Measurements from ENCODE around the gene RFPL2. TPM values are rescaled to one million over a fixed set of nuclear protein-coding genes. Genes with fewer than 3 reads are reported as not detected.

RFPL2 gene
- total RNA-seq, 1 experiment from 2014 or later, result not detected

DNA sequence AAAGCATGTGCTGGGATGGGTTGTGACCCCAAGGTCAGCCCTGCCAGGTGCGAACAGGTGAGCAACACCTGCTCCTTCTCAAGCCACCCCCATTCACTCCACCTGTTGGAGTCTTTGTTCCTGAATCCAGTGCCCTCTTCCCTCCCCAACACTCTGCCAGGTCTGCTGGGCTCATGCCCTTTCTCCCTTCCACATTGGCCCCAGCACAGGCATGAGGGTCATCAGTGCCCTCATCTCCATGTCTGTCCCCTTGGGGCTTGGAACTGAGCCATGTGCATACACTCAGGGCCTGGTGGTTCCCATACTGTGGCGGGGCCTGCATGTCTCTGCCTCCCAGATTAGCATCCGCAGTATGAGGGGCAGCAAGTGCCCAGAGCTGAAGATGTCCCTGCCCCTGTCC is 19.1 kb downstream of the RFPL2 start:
- BruUV-seq (replicated peaks), result no TSS peak
- ChIA-PET POLR2A (no interaction called here), CTCF (no interaction called here)
- Mint-ChIP-seq H3K4me1 (ENCODE audit: insufficient read depth, unreplicated experiment) (no peaks in the 10 kb centered on the region), H3K4me3 (ENCODE audit: unreplicated experiment) (no peak overlapping the region), H3K36me3 (ENCODE audit: insufficient read depth, unreplicated experiment) (no peaks in the 10 kb centered on the region), H3K27ac (ENCODE audit: low read depth, unreplicated experiment) (no peak overlapping the region), H3K9me3 (ENCODE audit: unreplicated experiment) (no peaks in the 10 kb centered on the region), H3K27me3 (ENCODE audit: insufficient read depth, unreplicated experiment) (peaks cover 24% of the 10 kb centered on the region)
- intact Hi-C loops (cut with micrococcal nuclease), result no loop called here
- TF ChIP-seq, protein P1, sequence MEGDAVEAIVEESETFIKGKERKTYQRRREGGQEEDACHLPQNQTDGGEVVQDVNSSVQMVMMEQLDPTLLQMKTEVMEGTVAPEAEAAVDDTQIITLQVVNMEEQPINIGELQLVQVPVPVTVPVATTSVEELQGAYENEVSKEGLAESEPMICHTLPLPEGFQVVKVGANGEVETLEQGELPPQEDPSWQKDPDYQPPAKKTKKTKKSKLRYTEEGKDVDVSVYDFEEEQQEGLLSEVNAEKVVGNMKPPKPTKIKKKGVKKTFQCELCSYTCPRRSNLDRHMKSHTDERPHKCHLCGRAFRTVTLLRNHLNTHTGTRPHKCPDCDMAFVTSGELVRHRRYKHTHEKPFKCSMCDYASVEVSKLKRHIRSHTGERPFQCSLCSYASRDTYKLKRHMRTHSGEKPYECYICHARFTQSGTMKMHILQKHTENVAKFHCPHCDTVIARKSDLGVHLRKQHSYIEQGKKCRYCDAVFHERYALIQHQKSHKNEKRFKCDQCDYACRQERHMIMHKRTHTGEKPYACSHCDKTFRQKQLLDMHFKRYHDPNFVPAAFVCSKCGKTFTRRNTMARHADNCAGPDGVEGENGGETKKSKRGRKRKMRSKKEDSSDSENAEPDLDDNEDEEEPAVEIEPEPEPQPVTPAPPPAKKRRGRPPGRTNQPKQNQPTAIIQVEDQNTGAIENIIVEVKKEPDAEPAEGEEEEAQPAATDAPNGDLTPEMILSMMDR (IDR thresholded peaks at IDR 0.05; ENCODE audit: unreplicated experiment), result no peak
- DNase-seq (ENCODE audit: unreplicated experiment), result no peak

DNA sequence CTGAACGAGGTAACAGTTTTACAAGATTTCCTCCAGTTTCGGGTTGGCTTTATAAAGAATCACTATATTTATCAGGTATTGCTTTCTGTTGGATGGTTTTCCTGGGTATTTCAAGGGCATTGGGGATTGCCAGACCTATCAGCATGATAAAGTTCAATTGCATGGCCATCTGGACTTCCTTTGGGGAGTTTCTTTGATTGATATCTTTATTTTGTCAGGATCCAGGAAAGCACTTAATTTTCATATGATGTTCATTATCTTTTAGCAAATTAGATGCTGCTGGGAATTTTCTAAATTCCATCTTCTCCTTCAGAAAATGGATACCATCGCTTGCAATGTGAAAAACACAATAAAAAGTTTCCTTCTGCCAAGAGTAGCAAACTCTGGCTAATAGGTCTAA is 21.2 kb downstream of the RFPL2 start:
- CTCF ChIA-PET, result no interaction called here
- intact Hi-C loops (cut with micrococcal nuclease), result no loop called here
- Mint-ChIP-seq H3K36me3 (ENCODE audit: insufficient read depth, unreplicated experiment) (no peaks in the 10 kb centered on the region), H3K4me1 (ENCODE audit: insufficient read depth, unreplicated experiment) (no peaks in the 10 kb centered on the region), H3K27me3 (ENCODE audit: insufficient read depth, unreplicated experiment) (peaks cover 12% of the 10 kb centered on the region), H3K27ac (ENCODE audit: low read depth, unreplicated experiment) (no peak overlapping the region), H3K4me3 (ENCODE audit: unreplicated experiment) (no peak overlapping the region), H3K9me3 (ENCODE audit: unreplicated experiment) (no peaks in the 10 kb centered on the region)
- TF ChIP-seq, protein P1 (IDR thresholded peaks at IDR 0.05; ENCODE audit: unreplicated experiment), result no peak
- BruUV-seq (replicated peaks), result no TSS peak
- POLR2A ChIA-PET, result no interaction called here
- no peak for DNase-seq (ENCODE audit: unreplicated experiment)

DNA sequence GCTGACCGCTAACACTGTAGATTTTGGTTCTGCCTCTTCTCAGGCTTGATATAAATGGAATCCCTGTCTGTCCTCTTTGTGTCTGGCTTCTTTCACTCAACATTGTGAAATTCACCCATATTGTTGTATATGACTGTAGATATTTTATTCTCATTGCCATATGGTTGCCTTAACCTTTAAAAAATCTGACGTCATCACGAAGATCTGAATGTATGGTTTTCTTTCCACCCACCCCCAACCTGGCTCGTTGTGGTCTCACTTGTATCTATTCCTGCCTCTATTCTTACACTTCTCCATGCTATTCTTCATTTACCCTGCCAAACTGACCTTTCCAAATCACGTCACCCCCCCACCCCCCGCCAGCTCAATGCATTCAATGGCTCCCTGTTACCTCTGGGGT is 23.8 kb downstream of the RFPL2 start:
- DNase-seq (ENCODE audit: unreplicated experiment), result no peak
- intact Hi-C loops (cut with micrococcal nuclease), result no loop called here
- H3K36me3 Mint-ChIP-seq (ENCODE audit: insufficient read depth, unreplicated experiment), result no peaks in the 10 kb centered on the region
- ChIA-PET CTCF (interaction anchor here (1.2 kb wide), 1 partner anchor 85 kb away, joined by 3 read pairs; no protein-coding TSS in a partner anchor), POLR2A (interaction anchor here (0.5 kb wide), 1 partner anchor 11 kb away, joined by 3 read pairs; no protein-coding TSS in a partner anchor)
- TF ChIP-seq, protein P1 (IDR thresholded peaks at IDR 0.05; ENCODE audit: unreplicated experiment), result no peak
- H3K4me1 Mint-ChIP-seq (ENCODE audit: insufficient read depth, unreplicated experiment), result no peaks in the 10 kb centered on the region
- no peaks in the 10 kb centered on the region for H3K9me3 Mint-ChIP-seq (ENCODE audit: unreplicated experiment)
- no peaks in the 10 kb centered on the region for H3K27me3 Mint-ChIP-seq (ENCODE audit: insufficient read depth, unreplicated experiment)
- H3K4me3 Mint-ChIP-seq (ENCODE audit: unreplicated experiment), result no peak overlapping the region
- BruUV-seq (replicated peaks), result no TSS peak
- no peak overlapping the region for H3K27ac Mint-ChIP-seq (ENCODE audit: low read depth, unreplicated experiment)

DNA sequence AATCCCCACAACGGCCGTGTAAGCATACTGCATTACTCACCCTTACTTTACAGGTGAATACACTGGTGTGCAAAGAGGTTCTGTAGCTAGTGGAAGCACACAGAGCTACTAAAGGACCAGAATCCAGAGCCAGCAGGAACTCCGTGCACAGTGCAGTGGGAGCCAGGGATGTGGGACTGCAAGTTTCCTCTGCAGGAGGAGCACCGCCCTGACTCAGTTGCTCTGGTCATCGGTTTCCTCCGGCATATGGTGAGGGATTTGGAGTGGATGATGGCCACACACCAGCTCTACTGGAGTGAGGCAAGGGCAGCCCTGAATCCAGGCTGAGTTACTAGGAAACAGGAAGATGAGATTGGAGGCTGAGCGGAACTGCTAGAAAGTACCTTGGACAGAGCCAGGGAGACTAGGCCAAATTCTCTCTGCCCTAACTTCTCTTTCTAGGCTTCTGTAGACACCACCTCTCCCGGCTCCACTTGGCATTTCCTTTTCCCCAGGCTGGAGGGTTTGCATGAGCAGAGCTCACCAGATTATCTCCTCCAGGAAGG is 27.6 kb downstream of the RFPL2 start:
- DNase-seq (ENCODE audit: unreplicated experiment), result no peak
- TF ChIP-seq, protein P1 (IDR thresholded peaks at IDR 0.05; ENCODE audit: unreplicated experiment), result no peak
- peaks cover 13% of the 10 kb centered on the region for H3K27me3 Mint-ChIP-seq (ENCODE audit: insufficient read depth, unreplicated experiment)
- ChIA-PET CTCF (no interaction called here), POLR2A (no interaction called here)
- H3K4me1 Mint-ChIP-seq (ENCODE audit: insufficient read depth, unreplicated experiment), result no peaks in the 10 kb centered on the region
- no peaks in the 10 kb centered on the region for H3K9me3 Mint-ChIP-seq (ENCODE audit: unreplicated experiment)
- no peaks in the 10 kb centered on the region for H3K36me3 Mint-ChIP-seq (ENCODE audit: insufficient read depth, unreplicated experiment)
- intact Hi-C loops (cut with micrococcal nuclease), result no loop called here
- no peak overlapping the region for H3K4me3 Mint-ChIP-seq (ENCODE audit: unreplicated experiment)
- BruUV-seq (replicated peaks), result no TSS peak
- no peak overlapping the region for H3K27ac Mint-ChIP-seq (ENCODE audit: low read depth, unreplicated experiment)

Data from MCF 10A (cell line).